ENCODE results near the gene CST3.

GRCh38 chr20:23654000-23654399 is 16.2 kb upstream of the CST3 start:
- TF ChIP-seq CTCF (IDR thresholded peaks at IDR 0.05; ENCODE audit: low read length) (no peak), EZH2 (optimal IDR thresholded peaks at IDR 0.05; ENCODE audit: low read depth, low read length) (no peak)

Data from MM.1S (cell line).